ENCODE data around the gene NPEPL1. TPM values are rescaled to one million over a fixed set of nuclear protein-coding genes. Genes with fewer than 3 reads are reported as not detected.

NPEPL1 gene
- total and polyA plus RNA-seq, 7 experiments from 2014 or later, result 6.2 to 76.2 (median 49.5) TPM

DNA sequence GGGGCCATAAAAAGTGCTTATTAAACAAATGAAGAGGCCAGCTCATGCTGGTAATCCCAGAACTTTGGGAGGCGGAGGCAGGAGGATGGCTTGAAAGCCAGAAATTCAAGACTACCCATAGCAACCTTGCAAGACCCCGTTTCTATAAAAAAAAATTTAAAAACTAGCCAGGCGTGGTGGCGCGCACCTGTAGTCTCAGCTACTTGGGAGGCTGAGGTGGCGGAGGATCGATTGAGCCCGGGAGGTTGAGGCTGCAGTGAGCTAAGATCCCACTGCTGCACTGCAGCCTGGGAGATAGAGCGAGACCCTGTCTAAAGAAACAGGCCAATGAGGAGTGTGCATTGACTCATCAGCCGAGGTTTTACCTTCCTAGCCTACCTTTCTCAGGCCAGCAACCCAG lies 15.2 kb downstream of the NPEPL1 start:
- ChIA-PET CTCF (no interaction called here), POLR2A (no interaction called here)
- DNase-seq (no peak), ATAC-seq (no peak)
- H3K4me3 ChIP-seq (ENCODE audit: low read length), result no peak overlapping the region
- Mint-ChIP-seq H3K27ac (no peak overlapping the region), H3K4me3 (no peak overlapping the region), H3K27me3 (no peaks in the 10 kb centered on the region), H3K9me3 (peaks cover 0 to 5% (median 0%) of the 10 kb centered on the region in 11 donors), H3K4me1 (peaks cover 0 to 4% (median 0%) of the 10 kb centered on the region in 7 donors), H3K36me3 (peaks cover under 1 to 29% (median 12%) of the 10 kb centered on the region in 5 donors)
- H3K9me3 ChIP-seq (ENCODE audit: control insufficient read depth in 2 of 3, low read length in 3 of 3), result no peaks in the 10 kb centered on the region
- H3K36me3 ChIP-seq (ENCODE audit: control insufficient read depth in 2 of 3, insufficient read depth in 3 of 3, low read length in 3 of 3), result peaks cover 0 to 26% (median 6%) of the 10 kb centered on the region in 3 experiments
- no peaks in the 10 kb centered on the region for H3K4me1 ChIP-seq (ENCODE audit: control insufficient read depth in 2 of 2, insufficient read depth in 2 of 2, low read length in 2 of 2)
- intact Hi-C loops (cut with micrococcal nuclease), result no loop called here
- H3K27me3 ChIP-seq (ENCODE audit: control insufficient read depth in 2 of 2, insufficient read depth in 2 of 2, low read length in 2 of 2), result no peaks in the 10 kb centered on the region
- H3K27ac ChIP-seq (ENCODE audit: low read depth, low read length), result no peak overlapping the region

DNA sequence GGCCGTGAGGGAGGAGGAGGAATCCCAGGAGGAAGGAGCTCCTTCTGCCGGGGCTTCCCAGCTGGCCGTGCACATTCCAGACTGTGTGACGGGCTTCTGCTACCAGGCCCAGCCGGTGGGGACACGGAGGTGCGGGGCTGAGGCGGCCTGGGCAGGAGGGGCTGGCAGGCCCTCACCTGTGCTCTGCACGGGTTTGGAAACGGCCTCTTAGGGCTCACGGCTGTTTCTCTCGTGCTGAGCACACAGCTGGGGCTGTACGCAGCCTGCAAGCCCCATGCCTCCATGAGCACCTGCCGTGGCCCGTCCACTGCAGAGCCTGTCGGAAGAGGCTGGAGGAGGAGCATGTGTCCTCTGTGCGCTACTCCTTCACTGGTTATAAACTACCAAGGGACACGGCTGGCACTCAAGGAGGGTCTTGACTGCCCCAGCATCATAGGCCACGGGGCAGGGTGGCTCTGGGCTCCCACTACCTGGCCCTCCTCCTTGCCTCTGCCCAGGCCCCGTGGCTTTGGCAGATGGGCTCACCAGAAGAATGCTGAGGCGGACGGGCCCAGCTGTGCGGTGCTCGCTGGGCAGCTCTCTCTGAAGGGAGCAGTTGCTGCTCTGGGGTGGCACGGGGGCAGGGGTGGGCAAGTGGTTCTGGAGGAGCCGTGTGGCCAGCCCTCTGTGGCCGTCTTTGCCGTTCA lies 15.8 kb downstream of the NPEPL1 start:
- H3K36me3 ChIP-seq (ENCODE audit: control insufficient read depth in 2 of 3, insufficient read depth in 3 of 3, low read length in 3 of 3), result peaks cover 0 to 20% (median 6%) of the 10 kb centered on the region in 3 experiments
- CTCF ChIA-PET, result no interaction called here

DNA sequence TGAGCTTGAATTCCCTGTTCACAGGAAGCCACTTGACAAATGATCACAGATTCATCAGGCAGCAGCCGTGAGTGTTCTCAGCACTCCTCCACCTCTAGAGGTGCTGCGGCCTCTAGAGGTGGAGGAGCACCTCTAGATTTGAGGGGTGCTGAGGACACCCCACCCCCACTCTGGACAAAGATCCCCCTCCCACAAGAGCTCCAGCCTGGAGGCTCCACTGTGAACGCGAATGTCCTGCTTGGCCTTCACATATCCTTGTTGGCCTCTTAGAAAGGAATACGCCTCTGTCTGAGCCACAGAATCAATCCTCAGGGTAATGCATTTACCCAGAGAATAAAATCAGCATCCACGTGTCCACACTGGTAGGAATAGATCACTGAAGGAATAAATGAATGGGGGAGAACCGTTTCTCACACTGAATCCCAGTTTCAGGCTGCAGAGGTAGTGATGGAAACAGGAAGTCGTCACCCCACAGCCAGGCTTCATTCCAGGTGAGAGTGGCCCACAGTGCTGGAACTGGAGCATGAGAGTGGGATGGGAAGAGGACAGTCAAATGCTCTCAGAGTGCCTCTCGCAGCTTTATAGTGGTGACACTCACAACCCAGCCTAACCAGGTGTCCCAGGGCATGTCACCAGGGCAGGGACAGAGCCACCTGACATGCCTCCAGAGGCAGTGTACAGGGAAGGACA lies 16.6 kb downstream of the NPEPL1 start:
- intact Hi-C loops (cut with micrococcal nuclease), result no loop called here
- Mint-ChIP-seq H3K36me3 (peaks cover 0 to 19% (median 4%) of the 10 kb centered on the region in 5 donors), H3K27me3 (no peaks in the 10 kb centered on the region), H3K9me3 (peaks cover 0 to 3% (median 0%) of the 10 kb centered on the region in 11 donors), H3K27ac (no peak overlapping the region), H3K4me1 (peaks cover 0 to 4% (median 0%) of the 10 kb centered on the region in 7 donors), H3K4me3 (no peak overlapping the region)
- POLR2A ChIA-PET, result no interaction called here
- no peak overlapping the region for H3K27ac ChIP-seq (ENCODE audit: low read depth, low read length)
- CTCF ChIA-PET, result no interaction called here
- H3K27me3 ChIP-seq (ENCODE audit: control insufficient read depth in 2 of 2, insufficient read depth in 2 of 2, low read length in 2 of 2), result no peaks in the 10 kb centered on the region
- DNase-seq (no peak), ATAC-seq (no peak)
- H3K4me3 ChIP-seq (ENCODE audit: low read length), result no peak overlapping the region
- H3K9me3 ChIP-seq (ENCODE audit: control insufficient read depth in 2 of 3, low read length in 3 of 3), result no peaks in the 10 kb centered on the region
- peaks cover 0 to 14% (median 0%) of the 10 kb centered on the region in 3 experiments for H3K36me3 ChIP-seq (ENCODE audit: control insufficient read depth in 2 of 3, insufficient read depth in 3 of 3, low read length in 3 of 3)
- H3K4me1 ChIP-seq (ENCODE audit: control insufficient read depth in 2 of 2, insufficient read depth in 2 of 2, low read length in 2 of 2), result no peaks in the 10 kb centered on the region

More for the DNA sequence above, 15.8 kb downstream of the NPEPL1 start:
- Histone ChIP-seq H3K27me3 (ENCODE audit: control insufficient read depth in 2 of 2, insufficient read depth in 2 of 2, low read length in 2 of 2) (no peaks in the 10 kb centered on the region), H3K9me3 (ENCODE audit: control insufficient read depth in 2 of 3, low read length in 3 of 3) (no peaks in the 10 kb centered on the region), H3K4me3 (ENCODE audit: low read length) (no peak overlapping the region), H3K27ac (ENCODE audit: low read depth, low read length) (no peak overlapping the region), H3K4me1 (ENCODE audit: control insufficient read depth in 2 of 2, insufficient read depth in 2 of 2, low read length in 2 of 2) (no peaks in the 10 kb centered on the region)
- POLR2A ChIA-PET, result no interaction called here
- DNase-seq (peak in 1 of 9 donors; percentile 10), ATAC-seq (no peak)
- Mint-ChIP-seq H3K4me1 (peaks cover 0 to 4% (median 0%) of the 10 kb centered on the region in 7 donors), H3K27me3 (no peaks in the 10 kb centered on the region), H3K27ac (peak overlapping the region in 1 of 9 donors; percentile 10), H3K36me3 (peaks cover 0 to 22% (median 6%) of the 10 kb centered on the region in 5 donors), H3K9me3 (peaks cover 0 to 3% (median 0%) of the 10 kb centered on the region in 11 donors), H3K4me3 (no peak overlapping the region)
- intact Hi-C loops (cut with micrococcal nuclease), result no loop called here

DNA sequence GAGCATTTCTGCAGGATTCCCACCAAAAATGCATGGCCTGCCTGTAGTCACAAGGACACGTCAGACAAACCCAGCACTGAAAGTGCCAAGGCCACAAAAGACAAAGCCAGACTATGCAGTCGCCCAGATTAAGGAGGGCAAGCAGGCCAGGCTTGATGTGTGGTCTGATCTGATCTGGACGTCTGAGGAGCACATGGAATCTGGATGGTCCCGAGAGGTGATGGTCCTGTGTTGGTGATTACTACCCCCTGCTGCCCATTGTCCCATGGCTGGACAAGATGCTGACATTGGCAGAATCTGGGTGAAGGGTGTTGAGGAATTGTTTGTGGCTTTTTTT lies 17.1 kb downstream of the NPEPL1 start:
- ChIA-PET POLR2A (no interaction called here), CTCF (no interaction called here)
- Histone ChIP-seq H3K27ac (ENCODE audit: low read depth, low read length) (no peak overlapping the region), H3K4me1 (ENCODE audit: control insufficient read depth in 2 of 2, insufficient read depth in 2 of 2, low read length in 2 of 2) (no peaks in the 10 kb centered on the region), H3K27me3 (ENCODE audit: control insufficient read depth in 2 of 2, insufficient read depth in 2 of 2, low read length in 2 of 2) (no peaks in the 10 kb centered on the region), H3K4me3 (ENCODE audit: low read length) (no peak overlapping the region), H3K9me3 (ENCODE audit: control insufficient read depth in 2 of 3, low read length in 3 of 3) (no peaks in the 10 kb centered on the region), H3K36me3 (ENCODE audit: control insufficient read depth in 2 of 3, insufficient read depth in 3 of 3, low read length in 3 of 3) (peaks cover 0 to 17% (median 0%) of the 10 kb centered on the region in 3 experiments)
- intact Hi-C loops (cut with micrococcal nuclease), result no loop called here
- H3K27me3 Mint-ChIP-seq, result no peaks in the 10 kb centered on the region
- H3K4me3 Mint-ChIP-seq, result no peak overlapping the region
- H3K9me3 Mint-ChIP-seq, result peaks cover 0 to 3% (median 0%) of the 10 kb centered on the region in 11 donors
- DNase-seq (no peak), ATAC-seq (no peak)
- no peak overlapping the region for H3K27ac Mint-ChIP-seq
- H3K4me1 Mint-ChIP-seq, result peaks cover 0 to 4% (median 0%) of the 10 kb centered on the region in 7 donors
- H3K36me3 Mint-ChIP-seq, result peaks cover 0 to 17% (median 4%) of the 10 kb centered on the region in 5 donors

DNA sequence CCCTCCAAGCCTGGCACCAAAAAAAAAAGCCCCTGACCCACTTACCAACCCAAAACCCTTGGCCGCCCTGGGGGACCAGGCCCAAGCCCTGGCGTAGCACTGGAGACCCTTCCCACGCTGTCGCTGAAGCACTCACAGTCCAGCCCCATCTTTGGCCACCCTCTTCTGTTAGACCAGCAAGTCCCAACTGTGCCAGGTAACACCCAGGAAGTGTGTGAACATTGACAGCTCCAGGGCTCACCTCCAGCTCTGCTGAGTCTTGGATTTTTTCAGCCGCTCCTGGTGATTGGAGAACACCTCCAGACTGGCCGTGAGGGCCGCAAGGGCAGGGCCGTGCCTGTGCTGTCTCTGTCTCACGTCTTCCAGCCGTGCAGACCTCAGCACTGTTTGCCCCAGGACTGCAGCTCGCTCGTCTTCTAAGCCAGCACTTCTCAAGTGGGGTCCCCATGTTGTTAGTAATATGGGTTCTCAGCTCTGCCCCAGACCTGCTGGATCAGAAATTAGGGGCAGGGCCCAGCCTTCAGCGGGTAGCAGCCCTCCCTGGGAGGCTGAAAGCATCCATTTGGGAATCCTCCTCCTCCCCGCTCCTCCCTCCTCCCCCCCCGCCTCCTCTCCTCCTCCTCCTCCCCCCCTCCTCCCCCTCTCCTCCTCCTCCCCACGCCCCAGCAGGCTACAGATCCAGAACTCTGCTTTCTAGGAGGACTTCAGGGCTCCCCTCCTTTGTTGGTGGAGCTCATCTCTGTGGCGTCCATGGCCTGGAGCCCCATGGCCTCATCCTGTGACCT lies 18.1 kb downstream of the NPEPL1 start:
- Mint-ChIP-seq H3K4me1 (peaks cover 0 to 4% (median 0%) of the 10 kb centered on the region in 7 donors), H3K9me3 (peaks cover 0 to 3% (median 0%) of the 10 kb centered on the region in 11 donors), H3K4me3 (no peak overlapping the region), H3K27ac (no peak overlapping the region), H3K36me3 (peaks cover 0 to 8% (median 4%) of the 10 kb centered on the region in 5 donors), H3K27me3 (no peaks in the 10 kb centered on the region)
- peak in 1 of 9 donors; percentile 13 for DNase-seq
- CTCF ChIA-PET, result no interaction called here
- Histone ChIP-seq H3K27ac (ENCODE audit: low read depth, low read length) (no peak overlapping the region), H3K4me1 (ENCODE audit: control insufficient read depth in 2 of 2, insufficient read depth in 2 of 2, low read length in 2 of 2) (no peaks in the 10 kb centered on the region), H3K9me3 (ENCODE audit: control insufficient read depth in 2 of 3, low read length in 3 of 3) (no peaks in the 10 kb centered on the region), H3K36me3 (ENCODE audit: control insufficient read depth in 2 of 3, insufficient read depth in 3 of 3, low read length in 3 of 3) (peaks cover 0 to 11% (median 0%) of the 10 kb centered on the region in 3 experiments), H3K27me3 (ENCODE audit: control insufficient read depth in 2 of 2, insufficient read depth in 2 of 2, low read length in 2 of 2) (no peaks in the 10 kb centered on the region), H3K4me3 (ENCODE audit: low read length) (no peak overlapping the region)
- intact Hi-C loops (cut with micrococcal nuclease), result no loop called here
- POLR2A ChIA-PET, result no interaction called here
- ATAC-seq, result no peak

DNA sequence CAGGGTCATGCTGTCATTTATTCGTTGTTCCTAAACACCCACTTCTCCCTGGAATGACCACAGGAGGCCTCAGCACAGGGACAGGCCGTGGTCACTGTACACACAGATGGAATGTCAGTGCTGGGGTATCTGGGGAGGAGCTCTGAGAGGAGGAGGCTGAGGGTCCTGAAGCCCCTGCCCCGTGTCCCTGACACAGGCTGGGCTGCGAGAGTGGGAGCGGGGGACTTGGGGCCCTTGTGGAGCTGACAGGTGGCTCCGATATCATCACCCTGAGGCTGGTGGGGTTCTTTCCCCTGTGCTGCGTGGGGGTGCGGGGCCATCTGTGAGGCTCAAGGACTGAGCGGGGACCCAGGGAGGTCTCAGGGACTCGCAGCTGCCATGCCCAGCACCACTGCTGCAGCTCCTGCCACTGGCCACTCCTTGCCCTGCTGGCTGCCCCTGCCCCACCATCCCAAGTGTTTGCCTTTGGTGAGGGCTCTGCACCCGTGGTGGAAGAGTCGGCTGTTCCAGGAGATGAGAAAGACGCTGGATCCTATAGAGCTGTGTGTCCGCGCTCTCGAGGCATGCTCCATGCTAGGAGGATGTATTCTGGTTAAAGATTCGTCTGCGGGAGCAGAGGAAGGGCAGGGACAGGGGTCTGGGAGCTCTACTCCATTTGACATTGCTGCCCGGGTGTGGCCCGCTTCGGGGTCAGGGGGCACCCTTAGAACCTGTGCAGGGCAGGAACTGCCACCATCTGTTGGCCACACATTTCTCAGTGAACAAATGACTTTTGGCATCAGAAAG lies 18.9 kb downstream of the NPEPL1 start:
- Mint-ChIP-seq H3K27me3 (no peaks in the 10 kb centered on the region), H3K27ac (no peak overlapping the region), H3K4me3 (no peak overlapping the region), H3K36me3 (peaks cover 0 to 8% (median 4%) of the 10 kb centered on the region in 5 donors), H3K9me3 (peaks cover 0 to 1% (median 0%) of the 10 kb centered on the region in 11 donors), H3K4me1 (peaks cover 0 to 4% (median 0%) of the 10 kb centered on the region in 7 donors)
- Histone ChIP-seq H3K27me3 (ENCODE audit: control insufficient read depth in 2 of 2, insufficient read depth in 2 of 2, low read length in 2 of 2) (no peaks in the 10 kb centered on the region), H3K27ac (ENCODE audit: low read depth, low read length) (no peak overlapping the region), H3K4me1 (ENCODE audit: control insufficient read depth in 2 of 2, insufficient read depth in 2 of 2, low read length in 2 of 2) (no peaks in the 10 kb centered on the region), H3K9me3 (ENCODE audit: control insufficient read depth in 2 of 3, low read length in 3 of 3) (no peaks in the 10 kb centered on the region), H3K36me3 (ENCODE audit: control insufficient read depth in 2 of 3, insufficient read depth in 3 of 3, low read length in 3 of 3) (peaks cover 0 to 10% (median 0%) of the 10 kb centered on the region in 3 experiments), H3K4me3 (ENCODE audit: low read length) (no peak overlapping the region)
- intact Hi-C loops (cut with micrococcal nuclease), result no loop called here
- DNase-seq (peak in 1 of 9 donors; percentile 16), ATAC-seq (no peak)
- CTCF ChIA-PET, result no interaction called here
- POLR2A ChIA-PET, result interaction anchor here (0.6 kb wide), 1 partner anchor 547 kb away, joined by 3 read pairs; no protein-coding TSS in a partner anchor

Data from naive thymus-derived CD4-positive, alpha-beta T cell (primary cell).